Trophoblast cell (in vitro differentiated cells and primary cell): ENCODE results near the gene MAGEA9B.
"Not testable (repeated sequence)": the region's sequence is repeated elsewhere in the genome, so short reads cannot be mapped to it uniquely, and the experiment has no call there.

Experiments used
- DNase-seq, 2 donors: peaks; one replicate each; pipeline ENCODE4 v3.0.0-alpha.2; 2016
- H2AFZ ChIP-seq: 2 replicates; pipeline ENCODE4 v1.6.1; 2013; ENCODE audit warnings: low read length, moderate library complexity, mild to moderate bottlenecking; ENCODE audit not compliant: insufficient read depth, poor library complexity
- H2AK5ac ChIP-seq: 2 replicates; pipeline ENCODE4 v1.6.1; 2013; ENCODE audit warnings: mild to moderate bottlenecking, low read length
- H2BK120ac ChIP-seq: 2 replicates; pipeline ENCODE4 v1.6.1; 2013; ENCODE audit warnings: low read length, mild to moderate bottlenecking, moderate library complexity; ENCODE audit not compliant: insufficient read depth, poor library complexity
- H2BK12ac ChIP-seq: 2 replicates; pipeline ENCODE4 v1.6.1; 2013; ENCODE audit warnings: mild to moderate bottlenecking, low read length, moderate library complexity
- H2BK5ac ChIP-seq: 2 replicates; pipeline ENCODE4 v1.6.1; 2013; ENCODE audit warnings: low read length, low read depth, moderate library complexity, mild to moderate bottlenecking; ENCODE audit not compliant: poor library complexity
- H3K14ac ChIP-seq: 2 replicates; pipeline ENCODE4 v1.6.1; 2013; ENCODE audit warnings: mild to moderate bottlenecking, low read length
- H3K18ac ChIP-seq: 2 replicates; pipeline ENCODE4 v1.6.1; 2013; ENCODE audit warnings: mild to moderate bottlenecking, low read length
- H3K23ac ChIP-seq: 2 replicates; pipeline ENCODE4 v1.6.1; 2013; ENCODE audit warnings: low read length
- H3K27ac ChIP-seq: 2 replicates; pipeline ENCODE4 v1.5.1; 2013; ENCODE audit warnings: low read depth, mild to moderate bottlenecking, inconsistent platforms, low read length, moderate library complexity
- H3K27me3 ChIP-seq: 2 replicates; pipeline ENCODE4 v1.6.1; 2013; ENCODE audit warnings: inconsistent platforms, mild to moderate bottlenecking, low read length, moderate library complexity; ENCODE audit not compliant: insufficient read depth
- H3K36me3 ChIP-seq, 2 experiments: 1 replicate in 1 of 2; 2 replicates in 1 of 2; pipeline ENCODE4 v1.6.1; 2013; ENCODE audit warnings: low read length in 2 of 2, mild to moderate bottlenecking in 2 of 2, moderate library complexity in 1 of 2; ENCODE audit not compliant: insufficient read depth in 2 of 2, control insufficient read depth in 1 of 2
- H3K4ac ChIP-seq: 2 replicates; pipeline ENCODE4 v1.6.1; 2013; ENCODE audit warnings: low read depth, mild to moderate bottlenecking, low read length, moderate library complexity
- H3K4me1 ChIP-seq, 2 experiments: 1 replicate in 1 of 2; 2 replicates in 1 of 2; pipeline ENCODE4 v1.6.1; 2013; ENCODE audit warnings: low read length in 2 of 2, mild to moderate bottlenecking in 2 of 2, moderate library complexity in 1 of 2; ENCODE audit not compliant: insufficient read depth in 2 of 2, control insufficient read depth in 1 of 2
- H3K4me2 ChIP-seq: 2 replicates; pipeline ENCODE4 v1.6.1; 2013; ENCODE audit warnings: inconsistent platforms, mild to moderate bottlenecking, low read length, moderate library complexity
- H3K4me3 ChIP-seq: 2 replicates; pipeline ENCODE4 v1.5.1; 2013; ENCODE audit warnings: mild to moderate bottlenecking, low read depth, low read length, inconsistent platforms
- H3K79me1 ChIP-seq: one replicate; pipeline ENCODE4 v1.6.1; 2013; ENCODE audit warnings: low read length
- H3K79me2 ChIP-seq: 2 replicates; pipeline ENCODE4 v1.6.1; 2013; ENCODE audit warnings: low read length, mild to moderate bottlenecking; ENCODE audit not compliant: control insufficient read depth, insufficient read depth, poor library complexity
- H3K9ac ChIP-seq: 2 replicates; pipeline ENCODE4 v1.6.1; 2013; ENCODE audit warnings: mild to moderate bottlenecking, low read length
- H3K9me3 ChIP-seq: 2 replicates; pipeline ENCODE4 v1.6.1; 2013; ENCODE audit warnings: low read depth, mild to moderate bottlenecking, control low read depth, inconsistent platforms, low read length; ENCODE audit not compliant: insufficient read depth
- H4K12ac ChIP-seq: 2 replicates; pipeline ENCODE4 v1.6.1; 2013; ENCODE audit warnings: low read depth, mild to moderate bottlenecking, low read length, moderate library complexity
- H4K8ac ChIP-seq: 2 replicates; pipeline ENCODE4 v1.6.1; 2013; ENCODE audit warnings: low read depth, mild to moderate bottlenecking, low read length, moderate library complexity
- H4K91ac ChIP-seq: one replicate; pipeline ENCODE4 v1.6.1; 2013; ENCODE audit warnings: low read depth, mild to moderate bottlenecking, low read length, moderate library complexity
- WGBS: extraction: QIAGEN DNeasy Blood & Tissue Kit; methylation state at CpG from one replicate; pipeline ENCODE4 v1.1.7; 2013; ENCODE audit warnings: missing lambda C conversion rate; ENCODE audit not compliant: insufficient read length, insufficient coverage; ENCODE audit errors: extremely low coverage; 5-methylcytosine and 5-hydroxymethylcytosine counted together

Gene MAGEA9B

GRCh38 chrX:149540621-149541520 lies 46.4 kb downstream of the MAGEA9B start, which contains the start of gene EOLA1:
TSS of gene EOLA1 (plus strand) at chrX:149541012. CDS start at chrX:149545631, 4,619 bp downstream.
- peak within 1 kb of the TSS; percentile 88 for H2BK5ac ChIP-seq
- no CpG with 5 or more reads among the region's 71 CpGs for WGBS
- H4K12ac ChIP-seq, result no peak within 1 kb of the TSS
- H3K79me1 ChIP-seq, result peaks cover 7% of the 10 kb centered on the region
- H3K27ac ChIP-seq, result peak within 1 kb of the TSS; percentile 73
- no peak within 1 kb of the TSS for H2BK12ac ChIP-seq
- no peak within 1 kb of the TSS for H2BK120ac ChIP-seq
- H3K79me2 ChIP-seq, result peaks cover 3% of the 10 kb centered on the region
- H3K9ac ChIP-seq, result peak within 1 kb of the TSS; percentile 57
- no peak within 1 kb of the TSS for H2AK5ac ChIP-seq
- H3K9me3 ChIP-seq, result no peaks in the 10 kb centered on the region
- no peak within 1 kb of the TSS for H3K4ac ChIP-seq
- peak within 1 kb of the TSS; percentile 42 for H4K8ac ChIP-seq
- peak within 1 kb of the TSS; percentile 85 for H3K4me2 ChIP-seq
- H3K36me3 ChIP-seq, result peaks cover 0 to under 1% of the 10 kb centered on the region in 2 experiments
- peaks cover 7% of the 10 kb centered on the region in 2 experiments for H3K4me1 ChIP-seq
- no peak within 1 kb of the TSS for H3K18ac ChIP-seq
- peak within 1 kb of the TSS; percentile 59 for H2AFZ ChIP-seq
- no peak within 1 kb of the TSS for H4K91ac ChIP-seq
- DNase-seq, result peak; percentile 89 to 91
- peak within 1 kb of the TSS; percentile 78 for H3K4me3 ChIP-seq
- peak within 1 kb of the TSS; percentile 9 for H3K14ac ChIP-seq
- no peaks in the 10 kb centered on the region for H3K27me3 ChIP-seq
- H3K23ac ChIP-seq, result no peak within 1 kb of the TSS

GRCh38 chrX:149540131-149540620 lies 47.1 kb downstream of the MAGEA9B start:
- Histone ChIP-seq H3K27me3 (no peaks in the 10 kb centered on the region), H3K36me3 (no peaks in the 10 kb centered on the region), H3K79me1 (peaks cover 7% of the 10 kb centered on the region), H3K79me2 (peaks cover 3% of the 10 kb centered on the region), H3K18ac (no peak overlapping the region), H2AFZ (no peak overlapping the region), H3K9me3 (no peaks in the 10 kb centered on the region), H4K8ac (no peak overlapping the region), H3K14ac (no peak overlapping the region), H3K23ac (no peak overlapping the region), H3K4me1 (peaks cover 7% of the 10 kb centered on the region in 2 experiments), H3K4me2 (peak overlapping the region; percentile 85), H2BK5ac (peak overlapping the region; percentile 88), H3K27ac (peak overlapping the region; percentile 73), H2BK120ac (no peak overlapping the region), H2AK5ac (no peak overlapping the region), H3K4me3 (peak overlapping the region; percentile 78), H4K91ac (no peak overlapping the region), H3K4ac (no peak overlapping the region), H3K9ac (no peak overlapping the region), H4K12ac (no peak overlapping the region), H2BK12ac (no peak overlapping the region)
- DNase-seq, result peak; percentile 68 to 69
- no CpG with 5 or more reads among the region's 24 CpGs for WGBS

- H3K27me3 ChIP-seq, result no peaks in the 10 kb centered on the region
- no peak overlapping the region for H3K14ac ChIP-seq
- no peak overlapping the region for H2BK12ac ChIP-seq
- H2BK5ac ChIP-seq, result peak overlapping the region; percentile 40
- peak overlapping the region; percentile 54 for H4K8ac ChIP-seq
- H4K91ac ChIP-seq, result no peak overlapping the region
- H3K9me3 ChIP-seq, result no peaks in the 10 kb centered on the region
- no peak overlapping the region for H3K9ac ChIP-seq
- no peak overlapping the region for H3K4ac ChIP-seq
- H3K4me2 ChIP-seq, result peak overlapping the region; percentile 68
- H3K4me3 ChIP-seq, result peak overlapping the region; percentile 73
- no peak overlapping the region for H2BK120ac ChIP-seq
- peak; percentile 79 to 80 for DNase-seq
- peak overlapping the region; percentile 37 for H3K27ac ChIP-seq
- H4K12ac ChIP-seq, result no peak overlapping the region
- WGBS, result no CpG with 5 or more reads among the region's 34 CpGs
- H3K23ac ChIP-seq, result no peak overlapping the region
- no peak overlapping the region for H2AK5ac ChIP-seq
- H3K36me3 ChIP-seq, result peaks cover 0 to 2% of the 10 kb centered on the region in 2 experiments
- peaks cover 7% of the 10 kb centered on the region in 2 experiments for H3K4me1 ChIP-seq
- H3K79me1 ChIP-seq, result peaks cover 7% of the 10 kb centered on the region
- H3K18ac ChIP-seq, result no peak overlapping the region
- H2AFZ ChIP-seq, result no peak overlapping the region
- H3K79me2 ChIP-seq, result peaks cover 3% of the 10 kb centered on the region
Measured at GRCh38 chrX:149539283-149540130, 47.8 kb downstream of the MAGEA9B start.

GRCh38 chrX:149537474-149537873 lies 49.8 kb downstream of the MAGEA9B start:
- not testable (repeated sequence) for H3K14ac ChIP-seq, H2AK5ac ChIP-seq, H3K4me1 ChIP-seq, H3K27ac ChIP-seq, H3K4me3 ChIP-seq, DNase-seq, H4K12ac ChIP-seq, H3K36me3 ChIP-seq, H3K27me3 ChIP-seq, H3K18ac ChIP-seq, H4K91ac ChIP-seq, H3K23ac ChIP-seq, H3K79me2 ChIP-seq, H2AFZ ChIP-seq, H3K9me3 ChIP-seq, H2BK12ac ChIP-seq, H3K4me2 ChIP-seq, H4K8ac ChIP-seq, H3K9ac ChIP-seq, H2BK120ac ChIP-seq, H3K79me1 ChIP-seq, H3K4ac ChIP-seq, H2BK5ac ChIP-seq
- no CpG with 5 or more reads among the region's 11 CpGs for WGBS
